Measurements from ENCODE around the gene PKIB. TPM values are rescaled to one million over a fixed set of nuclear protein-coding genes. Genes with fewer than 3 reads are reported as not detected.

Gene PKIB
- total and polyA plus RNA-seq, 2 of the 4 experiments (the other 2 are of a cell fraction): 6.3 to 13.1 TPM

DNA sequence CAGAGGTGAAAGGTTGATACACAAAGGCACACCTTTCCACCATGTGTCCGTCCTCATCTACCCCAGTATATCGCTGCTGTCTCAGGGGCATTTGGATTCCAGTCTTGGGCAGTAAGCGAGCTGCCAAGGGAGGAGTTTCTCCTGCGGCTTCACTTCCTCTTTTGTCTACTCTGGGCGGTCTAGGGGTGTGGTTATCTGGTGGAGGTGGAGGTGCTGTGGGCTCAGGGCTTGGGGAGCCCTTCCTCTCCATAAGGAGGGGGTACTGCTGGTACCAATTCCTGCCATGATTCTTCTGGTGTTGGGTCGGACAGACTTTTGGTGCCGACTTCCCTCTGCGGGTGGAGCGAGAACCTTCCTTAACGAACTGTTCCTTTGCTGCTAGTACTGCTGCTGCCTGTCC is 137.4 kb downstream of the PKIB start:
- dilution Hi-C loops (cut with HindIII; ENCODE audit: low sequenced_read_pairs, unreplicated experiment) (no loop called here), intact Hi-C loops (cut with micrococcal nuclease) (no loop called here), in situ Hi-C loops (cut with MboI; ENCODE audit: low sequenced_read_pairs) (no loop called here)
- Histone ChIP-seq H3K56ac (ENCODE audit: extremely low read depth, insufficient read depth, low read length) (no peak overlapping the region), H2BK20ac (ENCODE audit: low read depth, low read length) (no peak overlapping the region), H2BK120ac (ENCODE audit: low read depth, low read length) (no peak overlapping the region), H4K8ac (ENCODE audit: low read depth in 2 of 2, low read length in 2 of 2) (no peak overlapping the region), H3K27me3 (ENCODE audit: control insufficient read depth, insufficient read depth, low read length) (peaks cover 7% of the 10 kb centered on the region), H3K23ac (ENCODE audit: low read depth, low read length) (no peak overlapping the region), H3K9ac (ENCODE audit: low read depth, low read length) (no peak overlapping the region), H3K9me3 (ENCODE audit: control insufficient read depth, insufficient read depth, low read length) (no peaks in the 10 kb centered on the region), H3K18ac (ENCODE audit: low read depth, low read length) (no peak overlapping the region), H2AFZ (replicated peaks; ENCODE audit: low read length, poor library complexity) (no peak overlapping the region), H2BK5ac (ENCODE audit: low read depth, low read length, poor library complexity, severe bottlenecking) (no peak overlapping the region), H3K27ac (ENCODE audit: insufficient read depth, low read length) (no peak overlapping the region), H3K4me3 (ENCODE audit: insufficient read depth, low read depth, low read length) (no peak overlapping the region), H4K5ac (ENCODE audit: low read depth, low read length) (no peak overlapping the region), H4K91ac (ENCODE audit: insufficient read depth, low read depth, low read length) (no peak overlapping the region), H3K4ac (ENCODE audit: low read depth, low read length) (no peak overlapping the region), H2AK5ac (ENCODE audit: low read depth, low read length) (no peak overlapping the region), H3K9me1 (ENCODE audit: insufficient read depth, low read length) (no peaks in the 10 kb centered on the region), H3K14ac (replicated peaks; ENCODE audit: low read depth, low read length) (no peak overlapping the region), H4K20me1 (ENCODE audit: insufficient read depth, low read length) (no peaks in the 10 kb centered on the region), H2BK15ac (ENCODE audit: low read depth, low read length) (no peak overlapping the region), H3K79me1 (ENCODE audit: low read depth in 1 of 2, low read length in 2 of 2) (no peaks in the 10 kb centered on the region), H2AK9ac (replicated peaks; ENCODE audit: low read depth, low read length, poor library complexity) (no peak overlapping the region), H3K4me2 (ENCODE audit: low read depth, low read length) (no peak overlapping the region), H3K36me3 (ENCODE audit: control insufficient read depth, insufficient read depth, low read length) (no peaks in the 10 kb centered on the region), H3K4me1 (ENCODE audit: control insufficient read depth, insufficient read depth, low read length) (no peaks in the 10 kb centered on the region; the same call in 1 of the 2 replicates)
- no TSS peak for BruUV-seq (replicated peaks)
- no peak for DNase-seq
- no peak for ATAC-seq (ENCODE audit: low read depth)
- no CpG with 5 or more reads among the region's 10 CpGs for WGBS, 2 experiments (ENCODE audit: extremely low coverage in 2 of 2, insufficient read length in 1 of 2)
- ChIA-PET CTCF (no interaction called here), POLR2A (ENCODE audit: unreplicated experiment) (no interaction called here)
- no peak for TF ChIP-seq CHD1 (IDR thresholded peaks at IDR 0.05; ENCODE audit: low read depth, low read length)
- TF ChIP-seq, protein P1, sequence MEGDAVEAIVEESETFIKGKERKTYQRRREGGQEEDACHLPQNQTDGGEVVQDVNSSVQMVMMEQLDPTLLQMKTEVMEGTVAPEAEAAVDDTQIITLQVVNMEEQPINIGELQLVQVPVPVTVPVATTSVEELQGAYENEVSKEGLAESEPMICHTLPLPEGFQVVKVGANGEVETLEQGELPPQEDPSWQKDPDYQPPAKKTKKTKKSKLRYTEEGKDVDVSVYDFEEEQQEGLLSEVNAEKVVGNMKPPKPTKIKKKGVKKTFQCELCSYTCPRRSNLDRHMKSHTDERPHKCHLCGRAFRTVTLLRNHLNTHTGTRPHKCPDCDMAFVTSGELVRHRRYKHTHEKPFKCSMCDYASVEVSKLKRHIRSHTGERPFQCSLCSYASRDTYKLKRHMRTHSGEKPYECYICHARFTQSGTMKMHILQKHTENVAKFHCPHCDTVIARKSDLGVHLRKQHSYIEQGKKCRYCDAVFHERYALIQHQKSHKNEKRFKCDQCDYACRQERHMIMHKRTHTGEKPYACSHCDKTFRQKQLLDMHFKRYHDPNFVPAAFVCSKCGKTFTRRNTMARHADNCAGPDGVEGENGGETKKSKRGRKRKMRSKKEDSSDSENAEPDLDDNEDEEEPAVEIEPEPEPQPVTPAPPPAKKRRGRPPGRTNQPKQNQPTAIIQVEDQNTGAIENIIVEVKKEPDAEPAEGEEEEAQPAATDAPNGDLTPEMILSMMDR (conservative IDR thresholded peaks at IDR 0.05; ENCODE audit: low read depth, low read length): no peak
- no peak for TF ChIP-seq CEBPB (IDR thresholded peaks at IDR 0.05; ENCODE audit: low read depth, low read length)
- no peak for TF ChIP-seq MAZ (IDR thresholded peaks at IDR 0.05; ENCODE audit: borderline replicate concordance, low read depth, low read length)
- no peak for TF ChIP-seq RFX5 (IDR thresholded peaks at IDR 0.05; ENCODE audit: low read depth, low read length)
- no peak for TF ChIP-seq RAD21 (IDR thresholded peaks at IDR 0.05; ENCODE audit: low read length)
- no peak for TF ChIP-seq MXI1 (IDR thresholded peaks at IDR 0.05; ENCODE audit: borderline replicate concordance, low read depth, low read length)
- no peak for TF ChIP-seq POLR2A (IDR thresholded peaks at IDR 0.05; ENCODE audit: low read depth, low read length)
- TF ChIP-seq SMC3 (IDR thresholded peaks at IDR 0.05; ENCODE audit: low read depth, low read length): no peak
- TF ChIP-seq RCOR1 (IDR thresholded peaks at IDR 0.05; ENCODE audit: insufficient replicate concordance, low read length): no peak
- TF ChIP-seq, protein P2, sequence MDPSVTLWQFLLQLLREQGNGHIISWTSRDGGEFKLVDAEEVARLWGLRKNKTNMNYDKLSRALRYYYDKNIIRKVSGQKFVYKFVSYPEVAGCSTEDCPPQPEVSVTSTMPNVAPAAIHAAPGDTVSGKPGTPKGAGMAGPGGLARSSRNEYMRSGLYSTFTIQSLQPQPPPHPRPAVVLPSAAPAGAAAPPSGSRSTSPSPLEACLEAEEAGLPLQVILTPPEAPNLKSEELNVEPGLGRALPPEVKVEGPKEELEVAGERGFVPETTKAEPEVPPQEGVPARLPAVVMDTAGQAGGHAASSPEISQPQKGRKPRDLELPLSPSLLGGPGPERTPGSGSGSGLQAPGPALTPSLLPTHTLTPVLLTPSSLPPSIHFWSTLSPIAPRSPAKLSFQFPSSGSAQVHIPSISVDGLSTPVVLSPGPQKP (IDR thresholded peaks at IDR 0.05; ENCODE audit: borderline replicate concordance, low read depth, low read length): no peak
- TF ChIP-seq NFE2L2 (IDR thresholded peaks at IDR 0.05; ENCODE audit: low read depth, low read length): no peak
- TF ChIP-seq MAFK (IDR thresholded peaks at IDR 0.05; ENCODE audit: low read depth, low read length): no peak
- TF ChIP-seq, protein P3, sequence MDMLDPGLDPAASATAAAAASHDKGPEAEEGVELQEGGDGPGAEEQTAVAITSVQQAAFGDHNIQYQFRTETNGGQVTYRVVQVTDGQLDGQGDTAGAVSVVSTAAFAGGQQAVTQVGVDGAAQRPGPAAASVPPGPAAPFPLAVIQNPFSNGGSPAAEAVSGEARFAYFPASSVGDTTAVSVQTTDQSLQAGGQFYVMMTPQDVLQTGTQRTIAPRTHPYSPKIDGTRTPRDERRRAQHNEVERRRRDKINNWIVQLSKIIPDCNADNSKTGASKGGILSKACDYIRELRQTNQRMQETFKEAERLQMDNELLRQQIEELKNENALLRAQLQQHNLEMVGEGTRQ (IDR thresholded peaks at IDR 0.05; ENCODE audit: low read depth, low read length): no peak
- TF ChIP-seq BHLHE40 (IDR thresholded peaks at IDR 0.05; ENCODE audit: low read depth, low read length): no peak

Measured in IMR-90 (cell line).